ENCODE measurements around the gene DAND5.

Gene DAND5

DNA sequence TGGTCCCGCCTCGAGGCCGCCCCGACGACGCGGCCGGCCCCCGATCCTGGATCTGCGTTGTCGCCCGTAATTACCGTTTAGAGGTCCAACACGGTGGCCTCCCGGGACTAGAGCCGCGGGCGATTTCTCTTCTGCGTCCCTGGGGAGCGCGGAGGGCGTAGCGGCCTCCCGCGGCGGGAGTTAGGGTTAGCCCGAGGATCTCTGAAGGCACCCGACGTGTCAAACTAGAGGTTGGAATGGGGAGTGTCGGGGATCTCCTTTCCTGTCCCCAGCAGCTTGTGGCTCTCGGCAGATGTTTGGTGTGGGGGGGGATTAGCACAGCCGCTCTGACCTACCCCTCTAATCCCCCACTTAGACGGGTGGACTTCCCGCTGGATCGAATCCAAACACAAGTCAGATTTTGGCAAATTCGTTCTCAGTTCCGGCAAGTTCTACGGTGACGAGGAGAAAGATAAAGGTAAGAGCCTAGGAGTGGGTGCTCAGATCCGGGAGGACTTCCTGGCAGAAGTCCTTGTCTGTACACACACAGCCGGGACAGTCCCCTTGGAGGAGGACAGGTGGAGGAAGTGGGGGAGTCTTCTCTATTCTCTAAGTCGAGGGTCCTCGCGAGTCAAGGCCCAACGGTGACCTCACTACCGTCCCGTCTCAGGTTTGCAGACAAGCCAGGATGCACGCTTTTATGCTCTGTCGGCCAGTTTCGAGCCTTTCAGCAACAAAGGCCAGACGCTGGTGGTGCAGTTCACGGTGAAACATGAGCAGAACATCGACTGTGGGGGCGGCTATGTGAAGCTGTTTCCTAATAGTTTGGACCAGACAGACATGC lies 30.4 kb upstream of the DAND5 start:
- in situ Hi-C loops (cut with MboI; ENCODE audit: low sequenced_read_pairs, unreplicated experiment): no loop called here
- TF ChIP-seq, protein P1, sequence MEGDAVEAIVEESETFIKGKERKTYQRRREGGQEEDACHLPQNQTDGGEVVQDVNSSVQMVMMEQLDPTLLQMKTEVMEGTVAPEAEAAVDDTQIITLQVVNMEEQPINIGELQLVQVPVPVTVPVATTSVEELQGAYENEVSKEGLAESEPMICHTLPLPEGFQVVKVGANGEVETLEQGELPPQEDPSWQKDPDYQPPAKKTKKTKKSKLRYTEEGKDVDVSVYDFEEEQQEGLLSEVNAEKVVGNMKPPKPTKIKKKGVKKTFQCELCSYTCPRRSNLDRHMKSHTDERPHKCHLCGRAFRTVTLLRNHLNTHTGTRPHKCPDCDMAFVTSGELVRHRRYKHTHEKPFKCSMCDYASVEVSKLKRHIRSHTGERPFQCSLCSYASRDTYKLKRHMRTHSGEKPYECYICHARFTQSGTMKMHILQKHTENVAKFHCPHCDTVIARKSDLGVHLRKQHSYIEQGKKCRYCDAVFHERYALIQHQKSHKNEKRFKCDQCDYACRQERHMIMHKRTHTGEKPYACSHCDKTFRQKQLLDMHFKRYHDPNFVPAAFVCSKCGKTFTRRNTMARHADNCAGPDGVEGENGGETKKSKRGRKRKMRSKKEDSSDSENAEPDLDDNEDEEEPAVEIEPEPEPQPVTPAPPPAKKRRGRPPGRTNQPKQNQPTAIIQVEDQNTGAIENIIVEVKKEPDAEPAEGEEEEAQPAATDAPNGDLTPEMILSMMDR (IDR thresholded peaks at IDR 0.05; ENCODE audit: borderline replicate concordance, control extremely low read depth, extremely low read depth, insufficient read depth, missing control alignments): peak; percentile 18
- DNase-seq (ENCODE audit: low spot score): no peak

DNA sequence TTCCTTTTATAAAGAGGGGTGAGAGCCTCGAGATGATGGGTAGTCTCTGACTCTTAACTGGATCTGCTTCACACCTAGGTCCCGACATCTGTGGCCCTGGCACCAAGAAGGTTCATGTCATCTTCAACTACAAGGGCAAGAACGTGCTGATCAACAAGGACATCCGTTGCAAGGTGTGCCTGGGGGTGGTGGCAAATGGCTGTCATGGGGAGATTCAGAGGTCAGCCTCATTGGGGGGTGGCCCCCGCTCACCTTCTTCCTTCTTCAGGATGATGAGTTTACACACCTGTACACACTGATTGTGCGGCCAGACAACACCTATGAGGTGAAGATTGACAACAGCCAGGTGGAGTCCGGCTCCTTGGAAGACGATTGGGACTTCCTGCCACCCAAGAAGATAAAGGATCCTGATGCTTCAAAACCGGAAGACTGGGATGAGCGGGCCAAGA lies 29.4 kb upstream of the DAND5 start:
- TF ChIP-seq, protein P1 (IDR thresholded peaks at IDR 0.05; ENCODE audit: borderline replicate concordance, control extremely low read depth, extremely low read depth, insufficient read depth, missing control alignments): no peak
- DNase-seq (ENCODE audit: low spot score): no peak
- in situ Hi-C loops (cut with MboI; ENCODE audit: low sequenced_read_pairs, unreplicated experiment): no loop called here

DNA sequence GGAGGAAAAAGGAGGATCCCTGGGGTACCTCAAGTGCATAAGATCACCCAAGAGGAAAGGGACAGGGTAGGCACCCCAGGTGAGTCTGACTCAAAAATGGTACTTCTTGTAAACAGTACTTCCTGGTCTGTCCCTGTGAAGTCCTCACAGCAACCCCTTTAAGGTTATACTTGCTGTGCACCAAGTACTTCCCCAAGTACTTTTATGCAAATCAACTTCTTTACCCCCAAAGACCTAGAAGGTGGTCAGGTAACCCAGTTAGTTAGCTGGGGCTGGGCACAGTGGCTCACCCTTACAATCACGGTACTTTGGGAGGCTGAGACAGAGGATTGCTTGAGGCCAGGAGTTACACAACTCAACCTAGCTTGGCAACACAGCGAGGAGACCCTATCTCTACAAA lies 28.5 kb upstream of the DAND5 start:
- in situ Hi-C loops (cut with MboI; ENCODE audit: low sequenced_read_pairs, unreplicated experiment): no loop called here
- no peak for DNase-seq (ENCODE audit: low spot score)
- TF ChIP-seq, protein P1 (IDR thresholded peaks at IDR 0.05; ENCODE audit: borderline replicate concordance, control extremely low read depth, extremely low read depth, insufficient read depth, missing control alignments): no peak

DNA sequence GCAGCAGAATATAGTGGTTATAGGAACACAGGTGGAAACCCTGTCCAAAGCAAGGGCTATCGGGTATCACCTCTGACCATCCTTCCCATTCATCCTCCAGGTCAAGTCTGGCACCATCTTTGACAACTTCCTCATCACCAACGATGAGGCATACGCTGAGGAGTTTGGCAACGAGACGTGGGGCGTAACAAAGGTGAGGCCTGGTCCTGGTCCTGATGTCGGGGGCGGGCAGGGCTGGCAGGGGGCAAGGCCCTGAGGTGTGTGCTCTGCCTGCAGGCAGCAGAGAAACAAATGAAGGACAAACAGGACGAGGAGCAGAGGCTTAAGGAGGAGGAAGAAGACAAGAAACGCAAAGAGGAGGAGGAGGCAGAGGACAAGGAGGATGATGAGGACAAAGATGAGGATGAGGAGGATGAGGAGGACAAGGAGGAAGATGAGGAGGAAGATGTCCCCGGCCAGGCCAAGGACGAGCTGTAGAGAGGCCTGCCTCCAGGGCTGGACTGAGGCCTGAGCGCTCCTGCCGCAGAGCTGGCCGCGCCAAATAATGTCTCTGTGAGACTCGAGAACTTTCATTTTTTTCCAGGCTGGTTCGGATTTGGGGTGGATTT lies 25.8 kb upstream of the DAND5 start:
- no peak for DNase-seq (ENCODE audit: low spot score)
- TF ChIP-seq, protein P1 (IDR thresholded peaks at IDR 0.05; ENCODE audit: borderline replicate concordance, control extremely low read depth, extremely low read depth, insufficient read depth, missing control alignments): no peak
- in situ Hi-C loops (cut with MboI; ENCODE audit: low sequenced_read_pairs, unreplicated experiment): no loop called here

DNA sequence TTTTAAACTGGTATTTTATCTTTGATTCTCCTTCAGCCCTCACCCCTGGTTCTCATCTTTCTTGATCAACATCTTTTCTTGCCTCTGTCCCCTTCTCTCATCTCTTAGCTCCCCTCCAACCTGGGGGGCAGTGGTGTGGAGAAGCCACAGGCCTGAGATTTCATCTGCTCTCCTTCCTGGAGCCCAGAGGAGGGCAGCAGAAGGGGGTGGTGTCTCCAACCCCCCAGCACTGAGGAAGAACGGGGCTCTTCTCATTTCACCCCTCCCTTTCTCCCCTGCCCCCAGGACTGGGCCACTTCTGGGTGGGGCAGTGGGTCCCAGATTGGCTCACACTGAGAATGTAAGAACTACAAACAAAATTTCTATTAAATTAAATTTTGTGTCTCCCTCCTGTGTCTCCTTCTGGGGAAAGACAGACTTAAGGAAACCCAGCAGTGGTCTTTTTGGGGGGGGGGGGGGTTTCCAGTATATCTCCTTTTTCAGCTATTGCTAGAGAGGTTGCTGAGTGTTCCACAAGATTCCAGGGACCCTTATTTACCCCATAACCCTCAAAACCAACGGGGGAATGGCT lies 25.2 kb upstream of the DAND5 start:
- TF ChIP-seq, protein P1 (IDR thresholded peaks at IDR 0.05; ENCODE audit: borderline replicate concordance, control extremely low read depth, extremely low read depth, insufficient read depth, missing control alignments): no peak
- DNase-seq (ENCODE audit: low spot score): no peak
- in situ Hi-C loops (cut with MboI; ENCODE audit: low sequenced_read_pairs, unreplicated experiment): no loop called here

DNA sequence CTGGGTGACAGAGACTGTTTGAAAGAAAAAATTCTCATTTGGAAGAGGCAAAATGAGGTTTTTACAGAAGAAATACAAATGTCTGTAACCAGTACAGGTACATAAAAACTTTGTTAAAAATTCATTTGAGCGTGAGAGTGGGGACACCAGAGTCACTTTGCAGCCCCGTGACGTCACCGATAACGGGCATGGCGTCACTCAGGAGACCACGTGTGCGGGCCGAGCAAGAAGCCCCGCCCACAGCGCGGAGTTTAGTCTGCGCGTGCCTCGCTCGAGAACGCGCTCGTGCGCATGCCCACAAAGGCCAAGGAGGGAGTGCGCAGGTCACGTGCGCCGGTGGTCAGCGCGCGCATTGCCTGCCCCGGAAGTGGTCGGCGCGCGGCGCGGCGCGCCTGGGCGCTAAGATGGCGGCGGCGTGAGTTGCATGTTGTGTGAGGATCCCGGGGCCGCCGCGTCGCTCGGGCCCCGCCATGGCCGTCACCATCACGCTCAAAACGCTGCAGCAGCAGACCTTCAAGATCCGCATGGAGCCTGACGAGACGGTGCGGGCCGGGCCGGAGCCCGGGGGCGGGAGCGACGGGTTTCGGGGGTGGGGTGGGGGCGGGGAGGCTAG lies 23.8 kb upstream of the DAND5 start, which contains the start of gene RAD23A:
TSS of gene RAD23A (plus strand) at position 384 of the 613 bp plus-strand sequence. CDS start at position 471, 87 bp downstream.
- in situ Hi-C loops (cut with MboI; ENCODE audit: low sequenced_read_pairs, unreplicated experiment): no loop called here
- peak; percentile 96 for DNase-seq (ENCODE audit: low spot score)
- TF ChIP-seq, protein P1 (IDR thresholded peaks at IDR 0.05; ENCODE audit: borderline replicate concordance, control extremely low read depth, extremely low read depth, insufficient read depth, missing control alignments): no peak

All from GM13976 (cell line).